HFF-Myc (cell line): ENCODE measurements around the gene EXOC3L4.

Experiments used
- DNase-seq: peaks from one replicate; pipeline ENCODE4 v3.0.0-alpha.2; 2011; ENCODE audit warnings: low read depth; ENCODE audit errors: extremely low read depth
- H3K4me3 ChIP-seq: replicated peaks from 2 replicates; pipeline ENCODE4 v1.5.1; 2011; ENCODE audit warnings: low read depth, mild to moderate bottlenecking, control low read depth, low read length
- TF ChIP-seq, protein P1 (sequence below): IDR thresholded peaks from 2 replicates; pipeline ENCODE4 v1.5.1; 2012; ENCODE audit warnings: mild to moderate bottlenecking, low read depth, low read length, control low read depth; ENCODE audit errors: missing control alignments

EXOC3L4 gene

DNA sequence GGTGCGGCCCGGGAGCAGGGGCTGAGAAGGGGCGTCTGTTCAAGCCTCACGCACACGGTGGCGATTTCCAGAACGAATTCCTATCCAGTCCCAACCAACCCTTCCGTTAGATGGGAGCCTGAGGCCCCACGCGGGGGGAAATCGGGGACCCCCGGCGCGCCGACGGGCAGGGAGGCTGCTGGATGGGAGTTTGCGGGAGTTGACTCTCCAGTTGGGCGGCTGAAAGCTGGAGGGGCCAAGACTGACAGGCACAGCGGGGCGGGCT lies 9.8 kb downstream of the EXOC3L4 start:
- TF ChIP-seq, protein P1, sequence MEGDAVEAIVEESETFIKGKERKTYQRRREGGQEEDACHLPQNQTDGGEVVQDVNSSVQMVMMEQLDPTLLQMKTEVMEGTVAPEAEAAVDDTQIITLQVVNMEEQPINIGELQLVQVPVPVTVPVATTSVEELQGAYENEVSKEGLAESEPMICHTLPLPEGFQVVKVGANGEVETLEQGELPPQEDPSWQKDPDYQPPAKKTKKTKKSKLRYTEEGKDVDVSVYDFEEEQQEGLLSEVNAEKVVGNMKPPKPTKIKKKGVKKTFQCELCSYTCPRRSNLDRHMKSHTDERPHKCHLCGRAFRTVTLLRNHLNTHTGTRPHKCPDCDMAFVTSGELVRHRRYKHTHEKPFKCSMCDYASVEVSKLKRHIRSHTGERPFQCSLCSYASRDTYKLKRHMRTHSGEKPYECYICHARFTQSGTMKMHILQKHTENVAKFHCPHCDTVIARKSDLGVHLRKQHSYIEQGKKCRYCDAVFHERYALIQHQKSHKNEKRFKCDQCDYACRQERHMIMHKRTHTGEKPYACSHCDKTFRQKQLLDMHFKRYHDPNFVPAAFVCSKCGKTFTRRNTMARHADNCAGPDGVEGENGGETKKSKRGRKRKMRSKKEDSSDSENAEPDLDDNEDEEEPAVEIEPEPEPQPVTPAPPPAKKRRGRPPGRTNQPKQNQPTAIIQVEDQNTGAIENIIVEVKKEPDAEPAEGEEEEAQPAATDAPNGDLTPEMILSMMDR, result no peak
- H3K4me3 ChIP-seq, result no peak overlapping the region
- DNase-seq, result no peak

DNA sequence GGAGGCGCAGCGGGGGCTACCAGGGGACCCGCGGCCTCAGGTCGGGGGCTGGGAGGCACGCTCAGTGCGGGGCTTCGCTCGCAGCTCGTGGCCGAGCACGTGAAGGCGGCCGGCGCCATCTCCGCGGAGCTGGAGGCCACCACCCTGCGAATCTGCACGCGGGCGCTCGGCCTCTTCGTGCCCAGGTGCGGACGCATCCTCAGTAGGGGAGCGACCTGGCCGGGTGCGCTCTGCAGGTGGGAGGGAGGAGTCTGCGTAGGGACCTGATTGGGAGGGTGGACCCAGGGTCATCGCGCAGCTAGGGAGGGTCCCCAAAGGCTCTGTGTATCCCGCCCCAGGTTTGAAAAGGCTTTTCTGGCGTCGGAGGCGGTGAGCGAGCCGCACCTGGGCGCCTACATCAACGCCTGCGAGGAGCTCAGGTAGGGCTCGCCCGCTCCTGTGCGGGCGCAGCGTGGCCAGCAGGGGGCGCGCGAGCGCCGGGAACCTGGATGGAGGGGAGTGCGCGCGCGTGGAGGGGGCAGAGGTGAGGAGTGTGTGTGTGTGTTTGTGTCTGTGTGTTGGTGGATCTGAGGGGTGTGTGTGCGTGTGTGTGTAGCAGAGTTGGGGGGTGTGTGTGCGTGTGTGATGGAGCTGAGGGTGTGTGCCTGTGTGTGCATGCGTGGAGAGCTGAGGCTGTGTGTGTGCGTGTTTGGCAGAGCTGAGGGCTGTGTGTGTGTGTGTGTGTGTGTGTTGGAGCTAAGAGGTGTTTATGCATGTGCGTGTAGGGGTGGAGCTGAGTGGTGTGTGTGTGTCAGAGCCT lies 10.3 kb downstream of the EXOC3L4 start:
- TF ChIP-seq, protein P1, result peak; percentile 99
- no peak for DNase-seq
- H3K4me3 ChIP-seq, result no peak overlapping the region

DNA sequence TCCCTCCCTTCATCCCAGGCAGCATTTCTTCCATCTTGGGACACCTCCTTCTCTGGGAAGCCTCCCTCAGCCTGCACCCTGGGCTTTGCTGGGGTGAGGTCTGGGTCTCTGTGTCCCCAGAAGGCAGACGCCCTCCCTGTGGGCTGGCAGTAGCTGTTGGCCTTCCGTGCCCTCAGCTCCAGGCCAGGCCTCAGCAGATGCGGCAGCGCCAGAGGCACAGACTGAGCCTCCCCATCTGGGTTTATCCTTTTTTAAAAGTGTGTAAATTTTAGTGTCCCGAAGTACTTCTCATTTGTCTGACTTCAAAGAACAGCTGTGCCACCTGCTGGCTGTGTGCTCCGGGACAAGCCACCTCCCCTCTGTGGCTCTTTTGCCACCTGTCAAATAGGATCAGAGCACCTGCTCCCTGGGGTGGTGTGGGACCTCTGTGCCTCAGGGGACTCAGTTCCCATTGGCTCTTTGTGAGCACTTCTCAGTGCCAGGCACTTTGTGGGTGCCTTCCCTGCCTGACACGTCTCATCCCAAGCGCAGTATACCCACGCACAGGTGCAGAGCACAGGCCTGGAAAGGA lies 11.1 kb downstream of the EXOC3L4 start:
- TF ChIP-seq, protein P1, result no peak
- H3K4me3 ChIP-seq, result no peak overlapping the region
- DNase-seq, result no peak

DNA sequence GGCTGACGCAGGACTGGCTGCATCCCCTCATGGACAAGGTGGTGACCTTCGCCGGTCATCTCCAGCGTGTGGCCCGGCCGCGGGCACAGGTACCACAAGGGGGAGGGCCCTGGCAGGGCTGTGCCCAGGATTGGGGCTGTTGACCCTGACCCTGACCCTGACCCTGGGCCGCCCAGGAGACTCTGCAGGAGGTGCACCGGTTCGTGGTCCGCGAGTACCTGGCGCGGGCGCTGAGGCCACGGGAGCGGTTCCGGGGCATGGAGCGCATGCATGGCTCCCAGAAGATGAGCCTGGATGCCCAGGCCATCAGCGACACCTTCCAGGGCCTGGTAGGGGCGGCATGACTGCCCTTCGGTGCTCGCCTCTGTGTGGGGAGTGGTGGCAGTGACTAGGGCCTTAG lies 12.9 kb downstream of the EXOC3L4 start:
- DNase-seq, result no peak
- TF ChIP-seq, protein P1, result no peak
- H3K4me3 ChIP-seq, result no peak overlapping the region

DNA sequence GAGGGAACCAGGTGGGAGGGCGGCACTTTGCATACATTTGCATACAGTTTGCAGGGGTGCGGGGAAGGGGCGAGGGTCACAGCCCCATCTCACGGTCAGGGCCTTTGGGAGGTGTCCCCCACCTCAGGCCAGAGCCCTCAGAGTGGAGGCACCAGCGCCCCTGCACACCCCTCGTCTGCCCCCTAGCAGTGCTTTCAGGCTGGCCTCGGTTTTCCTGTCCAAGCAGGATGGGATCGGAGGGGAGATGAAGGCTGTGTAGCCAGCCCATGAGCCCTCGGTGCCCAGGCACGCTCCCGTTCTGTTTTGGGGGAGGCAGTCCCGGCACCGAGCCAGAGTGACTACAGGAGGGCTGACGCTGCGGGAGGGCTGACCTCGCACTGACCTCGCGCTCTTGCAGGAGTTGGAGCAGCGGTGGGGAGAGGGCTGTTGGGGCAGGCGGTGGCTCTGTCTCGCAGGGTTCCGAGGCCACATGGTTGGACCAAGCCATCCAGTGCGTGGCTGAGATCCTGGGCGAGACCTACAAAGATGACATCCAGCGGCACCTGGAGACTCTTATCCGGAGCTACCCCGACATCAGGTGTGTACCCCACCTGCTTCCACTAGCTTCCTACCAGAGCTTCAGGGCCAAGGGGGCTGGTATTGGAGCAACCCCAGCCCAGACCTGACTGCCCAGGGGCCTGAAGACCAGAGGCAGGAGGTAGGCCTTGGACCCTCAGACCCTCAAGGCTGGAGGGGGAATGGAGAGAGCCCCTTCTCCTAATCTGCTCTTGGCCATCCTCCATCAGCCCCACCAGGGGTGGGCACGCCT lies 13.6 kb downstream of the EXOC3L4 start:
- TF ChIP-seq, protein P1, result no peak
- no peak overlapping the region for H3K4me3 ChIP-seq
- DNase-seq, result no peak

DNA sequence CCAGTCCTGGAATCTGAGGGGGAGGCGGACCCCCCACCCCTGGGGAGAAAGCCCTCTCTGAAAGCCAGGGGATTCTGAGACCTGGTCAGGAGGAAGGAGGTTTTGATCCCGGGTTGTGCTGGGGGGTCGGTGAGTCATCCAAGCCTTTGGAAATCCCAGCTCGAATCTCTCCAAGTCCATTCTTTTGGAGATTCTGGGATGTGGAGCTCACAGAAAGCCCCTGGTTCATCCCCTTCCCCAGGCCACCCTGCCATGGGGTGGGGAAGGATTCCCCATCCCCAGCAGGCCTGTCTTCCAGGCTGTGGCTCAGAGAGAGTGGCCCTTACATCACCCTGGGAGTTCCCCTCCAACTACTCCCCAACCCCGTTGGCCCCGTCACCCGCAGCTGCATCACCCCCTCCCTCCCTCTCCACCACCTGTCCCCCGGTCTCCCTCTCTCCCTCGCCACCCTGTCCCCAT lies 14.3 kb downstream of the EXOC3L4 start:
- H3K4me3 ChIP-seq, result no peak overlapping the region
- TF ChIP-seq, protein P1, result no peak
- no peak for DNase-seq
